HG03196 (cell line): ENCODE data around the gene GFRA4.

Experiments
- ATAC-seq: cut with Tn5 transposase; IDR thresholded peaks from one replicate; pipeline ENCODE4 v1.9.1; 2021; ENCODE audit not compliant: unreplicated experiment

The GFRA4 gene

DNA sequence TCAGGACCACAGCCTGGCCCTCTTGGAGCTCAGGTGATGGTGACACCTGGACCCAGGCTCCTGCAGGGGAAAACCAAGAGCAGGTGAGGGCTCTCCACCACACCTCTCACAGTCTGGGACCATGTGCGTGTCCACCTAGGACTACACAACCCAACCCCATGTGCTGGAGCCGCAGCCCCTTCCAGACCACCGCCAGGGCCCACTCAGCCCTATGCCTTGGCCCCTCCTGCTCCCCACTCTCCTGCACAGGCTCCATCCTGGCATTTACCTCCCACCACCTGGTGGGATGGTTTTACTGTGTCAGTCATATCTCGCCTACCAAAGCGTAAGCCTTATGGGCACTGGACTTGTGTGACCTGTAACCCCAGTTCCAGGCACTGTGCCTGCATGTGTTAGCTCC lies 31.7 kb upstream of the GFRA4 start:
- ATAC-seq = no peak

- no peak for ATAC-seq
These were observed 30.2 kb upstream of the GFRA4 start for GRCh38 chr20:3693376-3693775.

- ATAC-seq = no peak
These were observed 29.6 kb upstream of the GFRA4 start for GRCh38 chr20:3692706-3693294.

GRCh38 chr20:3691897-3692296 lies 28.7 kb upstream of the GFRA4 start:
- no peak for ATAC-seq

- no peak for ATAC-seq
These were observed 28.1 kb upstream of the GFRA4 start for GRCh38 chr20:3691306-3691705.

- ATAC-seq = no peak
These were observed 27.2 kb upstream of the GFRA4 start for GRCh38 chr20:3690413-3690812.

DNA sequence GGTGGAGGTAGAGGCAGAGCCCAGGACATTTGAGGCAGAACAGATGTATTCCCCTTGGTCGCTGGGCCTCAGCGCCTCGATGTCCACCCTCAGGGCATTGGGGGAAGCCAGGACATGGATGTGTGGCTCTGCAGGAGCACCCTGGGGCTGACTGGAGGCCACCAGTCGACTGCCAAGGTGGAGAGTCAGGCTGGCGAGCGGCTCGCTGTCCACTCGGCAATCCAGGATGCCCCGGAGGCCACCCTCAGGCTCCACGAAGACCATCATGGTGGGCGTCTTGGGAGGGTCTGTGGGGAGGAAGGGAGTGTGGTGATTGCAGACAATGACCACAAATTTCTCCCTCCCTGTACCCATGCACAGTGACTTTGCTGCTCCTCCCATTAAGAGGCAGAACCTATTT lies 26.8 kb upstream of the GFRA4 start:
- ATAC-seq = no peak

DNA sequence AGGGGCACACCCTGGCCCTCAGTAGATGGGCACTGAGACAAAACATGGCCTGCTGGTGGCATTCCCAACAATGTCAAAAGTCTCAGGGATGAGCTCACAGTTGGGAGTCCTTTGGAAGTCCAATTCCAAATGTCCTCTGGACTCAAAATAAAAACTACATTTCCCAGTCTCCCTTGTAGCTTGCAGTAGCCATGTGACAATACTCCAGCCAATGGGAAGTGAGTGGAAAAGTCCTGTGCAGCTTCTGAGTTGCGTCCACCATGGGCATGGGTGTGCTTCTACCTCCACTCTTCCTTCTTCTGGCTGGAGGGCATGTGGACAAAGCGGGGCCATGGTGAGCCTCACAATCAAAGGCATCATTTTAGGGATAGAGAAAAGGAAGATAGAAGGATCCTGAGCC lies 24.5 kb upstream of the GFRA4 start:
- ATAC-seq = no peak

DNA sequence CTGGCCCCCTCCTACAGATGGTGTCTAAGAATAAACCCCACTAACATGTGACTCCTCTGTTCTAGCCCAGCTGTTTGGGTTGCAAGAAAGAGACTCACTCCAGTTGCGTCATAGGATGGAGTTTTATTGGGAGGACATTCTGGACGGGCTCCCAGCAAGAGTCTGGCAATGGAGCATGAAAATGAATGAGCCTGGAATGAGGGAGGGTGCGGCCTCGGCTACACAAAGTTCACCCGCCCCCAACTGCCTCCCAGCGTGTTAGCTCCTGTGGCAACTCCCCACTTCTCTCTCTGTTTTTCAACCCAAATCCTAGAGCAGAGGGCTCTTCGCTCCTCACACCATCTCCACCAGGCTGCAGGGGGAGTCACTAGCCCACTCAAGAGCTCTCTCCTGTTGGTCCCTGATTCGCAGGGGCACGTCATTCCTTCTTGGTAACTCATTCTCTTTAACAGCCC lies 23.7 kb upstream of the GFRA4 start:
- no peak for ATAC-seq

DNA sequence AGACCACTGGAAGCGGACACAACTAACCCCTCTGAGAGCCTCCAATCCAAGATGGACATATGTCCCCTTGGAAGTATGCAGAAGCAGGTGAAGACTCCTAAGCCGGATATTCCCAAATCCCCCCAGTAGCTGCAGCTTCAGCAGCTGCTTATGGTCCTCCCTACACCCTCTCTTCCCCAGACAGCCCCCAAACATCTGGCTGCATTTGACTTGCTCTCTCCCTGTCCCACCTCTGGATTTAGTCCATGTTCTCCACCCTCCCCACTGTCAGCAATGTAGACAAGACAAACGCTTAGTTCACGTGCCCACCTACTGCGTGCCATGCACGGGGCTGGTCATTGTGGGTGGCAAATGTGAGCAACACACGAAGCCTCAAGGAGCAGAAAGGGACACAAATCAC lies 23.2 kb upstream of the GFRA4 start:
- ATAC-seq = no peak

- no peak for ATAC-seq
These were observed 22.1 kb upstream of the GFRA4 start for GRCh38 chr20:3685341-3685740.

DNA sequence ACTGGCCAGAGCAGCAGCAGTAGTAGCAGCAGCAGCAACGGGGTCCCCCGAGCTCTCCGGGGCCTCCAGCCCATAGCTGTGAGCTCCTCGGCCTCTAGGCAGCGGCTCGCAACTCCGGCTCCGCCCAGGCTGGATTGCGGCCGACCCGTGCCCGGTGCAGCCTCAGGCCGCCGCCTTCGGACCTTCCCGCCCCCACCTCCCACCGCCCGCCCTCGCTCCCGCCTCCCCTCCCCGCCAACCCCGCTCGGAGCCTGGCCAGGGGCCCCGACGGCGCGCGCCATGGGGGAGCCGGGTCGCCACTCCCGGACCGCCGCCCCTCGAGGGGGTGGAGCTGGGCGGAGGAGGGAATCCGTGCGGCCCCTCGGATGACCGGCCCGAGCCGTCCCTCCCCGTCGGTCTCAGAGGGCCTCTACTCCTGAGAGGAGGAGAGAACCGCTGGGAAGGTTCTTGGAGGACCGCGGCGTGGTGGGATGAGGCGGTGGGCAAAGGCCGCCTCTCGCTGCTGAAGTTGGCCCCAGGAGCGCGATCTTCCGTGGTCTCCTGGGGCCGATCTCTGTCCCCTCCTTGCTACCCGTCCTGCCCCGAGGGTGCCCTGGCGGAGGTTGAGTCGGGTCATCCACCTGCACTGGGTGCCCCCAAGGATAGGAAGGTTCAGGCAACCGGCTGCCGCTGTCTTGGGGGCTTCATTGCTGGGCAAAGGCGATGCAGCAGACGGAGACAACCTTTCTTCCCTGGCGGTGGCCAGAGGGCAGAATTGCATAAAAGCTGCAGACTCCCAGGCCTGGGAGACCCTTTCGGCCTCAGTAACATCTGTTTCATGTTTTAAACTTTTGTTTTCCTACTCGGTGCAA lies 19.0 kb upstream of the GFRA4 start, which contains the start of gene ADAM33:
Gene ADAM33 (minus strand): TSS at position 80 of the 851 bp plus-strand sequence. CDS start 6 bp downstream, at position 74.
- ATAC-seq = no peak

DNA sequence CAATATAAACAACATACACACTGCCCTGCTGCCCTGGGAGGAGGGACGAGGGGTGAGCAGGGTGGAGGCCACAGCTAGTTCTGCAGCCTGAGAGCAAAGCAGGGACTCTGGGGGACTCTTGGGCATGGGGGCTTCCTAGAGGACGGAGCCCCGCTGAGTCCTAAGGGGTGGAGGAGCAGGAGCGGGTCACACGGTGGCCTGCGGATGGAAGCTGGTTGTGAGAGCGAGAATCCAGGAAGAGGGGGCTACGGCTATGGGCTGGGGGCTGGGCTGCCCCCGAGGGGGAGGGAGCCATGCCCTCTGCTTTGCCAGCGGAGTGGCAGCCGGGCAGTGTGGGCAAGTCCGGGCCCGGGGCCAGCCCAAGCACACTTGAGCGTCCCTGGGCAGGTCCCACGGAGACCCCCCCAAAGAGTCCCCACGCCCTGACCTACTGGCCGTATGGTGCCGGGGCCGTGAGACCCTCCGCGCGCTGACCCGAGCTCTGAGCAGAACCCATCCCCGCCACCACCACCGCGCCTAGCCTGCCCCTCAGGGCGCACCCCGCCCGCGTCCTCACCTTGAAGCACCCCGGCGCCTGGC lies 18.2 kb upstream of the GFRA4 start:
- no peak for ATAC-seq

DNA sequence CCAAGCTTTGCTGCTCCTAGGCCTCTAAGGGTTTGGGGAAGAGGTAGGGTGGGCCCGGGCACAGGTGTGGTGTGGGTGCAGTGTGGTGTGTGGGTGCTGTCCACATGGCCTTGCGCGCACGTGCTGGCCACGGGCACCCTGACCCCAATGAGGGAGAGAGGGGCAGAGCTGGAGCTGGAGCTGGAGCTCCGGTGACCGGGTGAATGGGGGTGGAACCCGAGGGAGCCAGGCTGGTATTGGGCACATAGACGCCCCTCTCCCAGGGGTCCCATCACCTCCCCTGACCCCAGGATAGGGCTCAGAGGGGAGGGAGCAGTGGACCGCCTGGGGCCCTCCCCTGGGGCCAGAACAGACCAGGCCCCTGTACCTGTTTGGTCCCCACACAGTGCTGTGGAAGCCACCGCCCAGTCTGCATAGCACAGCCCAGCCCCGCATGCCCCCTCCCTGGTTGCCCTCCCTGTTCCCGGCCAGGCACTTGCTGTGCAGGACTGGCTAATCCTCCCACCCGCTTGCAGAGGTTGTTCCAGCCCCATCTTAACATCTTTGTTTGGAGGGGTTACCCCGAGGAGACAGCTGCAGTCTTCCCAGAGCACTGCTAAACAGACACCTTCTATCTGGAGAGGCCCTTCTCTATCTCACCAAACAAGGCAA lies 17.6 kb upstream of the GFRA4 start:
- ATAC-seq = no peak

DNA sequence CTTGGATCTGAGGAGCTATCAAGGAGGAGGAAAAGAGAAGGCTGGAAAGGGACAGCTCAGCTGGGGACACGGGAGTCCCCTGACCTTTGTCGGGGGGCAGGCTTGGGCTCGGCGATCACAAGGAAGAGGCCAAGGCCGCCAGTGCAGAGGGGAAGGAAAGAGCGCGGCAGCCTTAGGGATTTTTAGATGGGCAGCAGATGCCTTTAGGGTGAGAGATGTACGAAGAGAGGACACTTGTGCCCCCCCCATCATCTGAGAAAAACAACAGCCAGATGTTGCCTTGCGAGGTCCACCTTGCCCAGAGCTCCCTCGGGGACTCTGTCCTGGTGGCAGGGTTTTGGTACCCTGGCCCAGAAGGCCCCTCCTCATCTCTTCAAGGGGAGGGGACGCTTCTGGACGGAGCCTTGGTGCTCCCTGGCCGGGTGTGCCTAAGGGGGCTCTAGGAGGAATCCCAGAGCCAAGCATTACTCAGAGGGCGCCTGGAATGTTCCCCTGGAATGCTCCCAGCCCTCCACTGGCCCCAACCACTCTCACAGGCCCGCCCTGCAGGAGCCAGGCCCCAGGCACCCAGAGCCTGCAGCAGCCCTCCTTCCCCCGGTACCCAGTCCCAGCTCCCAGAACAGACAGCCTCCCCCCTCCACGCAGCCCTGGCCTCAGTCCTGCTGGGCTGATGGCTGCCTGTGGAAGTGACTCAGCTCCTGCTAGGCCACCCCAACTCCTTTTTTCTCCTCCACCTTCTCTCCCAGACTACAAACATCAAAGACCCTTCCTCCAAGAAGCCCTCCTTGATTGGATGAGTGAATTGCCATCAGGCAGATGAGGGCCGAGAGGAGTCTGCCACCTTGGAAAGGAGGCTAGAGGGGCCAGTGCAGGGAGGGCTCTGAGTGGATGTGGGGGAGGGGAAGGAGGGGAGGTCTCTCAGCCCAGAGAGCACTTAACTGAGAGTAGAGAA lies 16.8 kb upstream of the GFRA4 start:
- ATAC-seq = no peak

DNA sequence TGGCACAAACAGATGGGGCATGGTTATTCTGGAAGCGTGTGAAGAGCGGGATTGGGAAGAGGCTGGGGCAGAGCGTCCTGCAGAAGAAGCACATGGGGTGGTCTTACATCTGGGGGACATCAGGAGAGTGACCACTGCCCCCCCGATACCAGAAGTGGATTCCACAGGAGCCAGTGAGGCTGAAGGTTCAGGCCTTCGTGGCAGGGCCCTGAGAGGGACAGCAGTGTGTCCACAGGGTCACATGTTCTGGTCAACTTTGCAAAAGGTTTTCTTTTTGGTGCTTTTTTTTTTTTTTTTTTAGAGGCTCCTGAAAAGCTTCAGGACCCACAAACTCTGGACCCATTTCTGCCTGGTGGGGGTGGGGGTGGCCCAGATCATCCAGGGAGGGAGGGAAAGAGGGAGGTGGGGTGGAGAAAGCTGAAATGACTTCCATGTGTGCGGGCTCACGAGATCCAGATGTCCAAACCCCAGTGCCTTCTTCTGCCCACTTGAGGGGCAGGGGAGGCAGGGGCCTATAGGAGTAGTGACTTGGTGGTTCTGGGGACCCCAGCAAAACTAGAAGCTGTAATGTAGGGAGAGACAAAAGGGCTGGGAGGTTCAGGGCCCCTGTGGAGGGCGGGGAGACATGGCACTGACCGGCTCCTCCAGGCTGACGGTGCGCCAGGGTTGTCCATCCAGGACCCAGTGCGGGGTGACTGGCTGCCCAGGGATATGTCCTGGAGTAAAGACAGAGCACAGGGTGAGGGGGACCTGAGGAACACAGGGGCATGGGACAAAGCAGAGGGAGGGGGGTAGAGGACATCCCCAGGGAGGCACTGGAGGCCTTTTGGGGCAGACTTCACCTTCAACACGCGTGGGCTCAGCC lies 15.9 kb upstream of the GFRA4 start:
- ATAC-seq = no peak

GRCh38 chr20:3678198-3678597 lies 15.0 kb upstream of the GFRA4 start:
- ATAC-seq = no peak

DNA sequence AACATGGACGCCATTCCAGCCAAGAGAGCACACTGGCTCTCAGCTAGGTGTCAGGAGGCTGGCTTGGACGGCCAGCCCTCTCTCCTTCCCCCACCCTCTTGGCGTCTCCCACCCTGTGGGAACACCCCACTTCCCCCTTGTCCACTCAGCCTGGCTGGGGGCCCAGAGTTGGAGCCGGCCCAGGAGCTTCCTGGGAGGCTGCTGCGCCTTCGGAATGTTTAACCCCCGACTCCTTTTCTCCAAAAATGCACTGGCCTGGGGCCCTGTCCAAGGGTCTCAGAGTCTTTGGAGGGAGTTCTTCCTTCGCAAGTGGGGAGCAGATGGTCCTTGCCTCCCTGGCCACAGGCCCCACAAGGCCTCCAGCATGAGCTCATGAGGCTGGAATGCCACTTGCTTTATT lies 14.5 kb upstream of the GFRA4 start:
- no peak for ATAC-seq
